H1 (cell line): ENCODE measurements around the gene SECISBP2L. TPM values are rescaled to one million over a fixed set of nuclear protein-coding genes. Genes with fewer than 3 reads are reported as not detected.

Experiments used
- CTCF ChIA-PET: fragments of 300-600 bp; sonication (Branson Sonifier 250); formaldehyde crosslinking; loops from one replicate; lab custom pipeline; 2021; ENCODE audit not compliant: partially characterized antibody; lab: Charles Lee
- POLR2A ChIA-PET: fragments of 300-600 bp; sonication (Branson Sonifier 250); formaldehyde crosslinking; loops from one replicate; lab custom pipeline; 2021; ENCODE audit warnings: inconsistent platforms; ENCODE audit not compliant: partially characterized antibody; lab: Charles Lee
- DNase-seq, 2 experiments: peaks; one replicate each; pipeline versions ENCODE4 v3.0.0 to v3.0.0-alpha.2; 2010 to 2022; ENCODE audit warnings: low spot score in 2 of 2, low read depth in 1 of 2, mixed read lengths in 1 of 2
- FAIRE-seq: peaks from 2 replicates; lab custom pipeline; 2011; peaks lifted over from hg19 to GRCh38; lab: Jason Lieb, UNC
- H2AFZ ChIP-seq: 2 replicates; pipeline ENCODE4 v1.8.1; 2012; ENCODE audit warnings: low read length, inconsistent platforms
- H2AK5ac ChIP-seq: 2 replicates; pipeline ENCODE4 v1.6.1; 2013; ENCODE audit warnings: low read depth, low read length
- H2BK120ac ChIP-seq: replicated peaks from 2 replicates; pipeline ENCODE3; 2013; ENCODE audit warnings: low read depth, low read length, inconsistent platforms
- H2BK12ac ChIP-seq: 2 replicates; pipeline ENCODE4 v1.6.1; 2013; ENCODE audit warnings: low read depth, low read length
- H2BK15ac ChIP-seq: 2 replicates; pipeline ENCODE4 v1.6.1; 2013; ENCODE audit warnings: low read length
- H2BK20ac ChIP-seq: 2 replicates; pipeline ENCODE4 v1.6.1; 2013; ENCODE audit warnings: low read length
- H2BK5ac ChIP-seq: 2 replicates; pipeline ENCODE4 v1.6.1; 2013; ENCODE audit warnings: low read depth, low read length
- H3K14ac ChIP-seq: 2 replicates; pipeline ENCODE4 v1.6.1; 2013; ENCODE audit warnings: inconsistent platforms; ENCODE audit not compliant: insufficient read length
- H3K18ac ChIP-seq: 2 replicates; pipeline ENCODE4 v1.6.1; 2013; ENCODE audit warnings: low read length; ENCODE audit errors: extremely low read depth
- H3K23ac ChIP-seq: 2 replicates; pipeline ENCODE4 v1.6.1; 2013; ENCODE audit warnings: inconsistent platforms; ENCODE audit not compliant: insufficient read length
- H3K23me2 ChIP-seq: 2 replicates; pipeline ENCODE4 v1.6.1; 2013; ENCODE audit warnings: low read depth, low read length
- H3K27ac ChIP-seq: 2 replicates; pipeline ENCODE4 v1.6.1; 2011; ENCODE audit warnings: low read depth, low read length, inconsistent platforms
- H3K27me3 ChIP-seq, 4 experiments: replicated peaks in 1 of 4; 1 replicate in 1 of 4; 2 replicates in 3 of 4; pipeline versions ENCODE4 v1.6.1 to v1.8.1; 2011 to 2013; ENCODE audit warnings: low read length in 3 of 4, mild to moderate bottlenecking in 3 of 4, inconsistent platforms in 2 of 4, mixed read lengths in 2 of 4, moderate library complexity in 1 of 4; ENCODE audit not compliant: control insufficient read depth in 3 of 4, insufficient read depth in 3 of 4; ENCODE audit errors: extremely low read depth in 1 of 4
- H3K36me3 ChIP-seq, 4 experiments: 2 replicates each; pipeline versions ENCODE4 v1.6.1 to v1.8.1; 2011 to 2013; ENCODE audit warnings: mild to moderate bottlenecking in 4 of 4, low read length in 3 of 4, moderate library complexity in 2 of 4, control low read depth in 1 of 4, inconsistent platforms in 1 of 4; ENCODE audit not compliant: insufficient read depth in 4 of 4, control insufficient read depth in 2 of 4
- H3K4ac ChIP-seq: replicated peaks from 2 replicates; pipeline ENCODE3; 2013; ENCODE audit warnings: low read length, low read depth, mixed read lengths, inconsistent platforms; ENCODE audit not compliant: insufficient read length
- H3K4me1 ChIP-seq, 4 experiments: replicated peaks in 1 of 4; 1 replicate in 1 of 4; 2 replicates in 3 of 4; pipeline versions ENCODE4 v1.6.1 to v1.8.1; 2011 to 2013; ENCODE audit warnings: low read length in 3 of 4, inconsistent platforms in 2 of 4, mixed read lengths in 1 of 4; ENCODE audit not compliant: insufficient read depth in 4 of 4, control insufficient read depth in 3 of 4
- H3K4me2 ChIP-seq, 2 experiments: 2 replicates each; pipeline versions ENCODE4 v1.6.1 to v1.8.1; 2011 to 2013; ENCODE audit warnings: low read depth in 2 of 2, low read length in 2 of 2, control low read depth in 1 of 2, inconsistent platforms in 1 of 2, mild to moderate bottlenecking in 1 of 2; ENCODE audit not compliant: insufficient read depth in 1 of 2
- H3K4me3 ChIP-seq, 4 experiments: fragments of 200-600, 300-600 bp in 1 of 4; sonication (generic), shearing (Covaris generic), sonication (Bioruptor Twin) in 1 of 4; 2 replicates each; pipeline versions ENCODE4 v1.5.1 to v1.8.1; 2011 to 2016; ENCODE audit warnings: low read length in 4 of 4, low read depth in 3 of 4, control low read depth in 2 of 4, inconsistent platforms in 2 of 4, mild to moderate bottlenecking in 2 of 4, mixed read lengths in 1 of 4, moderate library complexity in 1 of 4; ENCODE audit not compliant: insufficient read depth in 2 of 4; ENCODE audit errors: extremely low read depth in 1 of 4
- H3K56ac ChIP-seq: replicated peaks from 2 replicates; pipeline ENCODE3; 2013; ENCODE audit warnings: low read depth, mild to moderate bottlenecking, mixed read lengths, low read length, inconsistent platforms; ENCODE audit not compliant: insufficient read length
- H3K79me1 ChIP-seq: 2 replicates; pipeline ENCODE4 v1.6.1; 2013; ENCODE audit warnings: low read depth, low read length, control low read depth
- H3K79me2 ChIP-seq, 2 experiments: 2 replicates each; pipeline versions ENCODE4 v1.6.1 to v1.8.1; 2012 to 2013; ENCODE audit warnings: low read length in 2 of 2, mild to moderate bottlenecking in 2 of 2, inconsistent platforms in 1 of 2; ENCODE audit not compliant: insufficient read depth in 2 of 2, control insufficient read depth in 1 of 2
- H3K9ac ChIP-seq, 4 experiments: replicated peaks in 1 of 4; 1 replicate in 1 of 4; 2 replicates in 3 of 4; pipeline versions ENCODE4 v1.6.1 to v1.8.1; 2011 to 2013; ENCODE audit warnings: low read depth in 3 of 4, low read length in 3 of 4, control low read depth in 2 of 4, mild to moderate bottlenecking in 2 of 4, moderate library complexity in 2 of 4, inconsistent platforms in 1 of 4; ENCODE audit errors: extremely low read depth in 1 of 4
- H3K9me3 ChIP-seq, 2 experiments: 2 replicates each; pipeline versions ENCODE4 v1.6.1 to v1.8.1; 2012 to 2013; ENCODE audit warnings: mild to moderate bottlenecking in 2 of 2, moderate library complexity in 2 of 2, control low read depth in 1 of 2, inconsistent platforms in 1 of 2, low read depth in 1 of 2, low read length in 1 of 2, mixed read lengths in 1 of 2; ENCODE audit not compliant: insufficient read depth in 2 of 2
- H4K20me1 ChIP-seq, 2 experiments: replicated peaks in 1 of 2; 2 replicates each; pipeline versions ENCODE3 to v1.8.1; 2011 to 2013; ENCODE audit warnings: inconsistent platforms in 2 of 2, low read length in 2 of 2, mild to moderate bottlenecking in 1 of 2; ENCODE audit not compliant: insufficient read depth in 2 of 2, control insufficient read depth in 1 of 2
- H4K5ac ChIP-seq: 2 replicates; pipeline ENCODE4 v1.6.1; 2013; ENCODE audit warnings: low read length, low read depth, mixed read lengths, inconsistent platforms; ENCODE audit not compliant: insufficient read length
- H4K8ac ChIP-seq: 2 replicates; pipeline ENCODE4 v1.8.0; 2013; ENCODE audit warnings: mild to moderate bottlenecking, moderate library complexity, low read length, inconsistent platforms; ENCODE audit not compliant: insufficient read depth; ENCODE audit errors: extremely low read depth
- H4K91ac ChIP-seq: replicated peaks from 2 replicates; pipeline ENCODE3; 2013; ENCODE audit warnings: low read length, mixed read lengths, inconsistent platforms; ENCODE audit not compliant: insufficient read length
- CBX8 ChIP-seq: fragments of 300-800, 300-1000 bp; sonication (generic); IDR thresholded peaks from 2 replicates; pipeline ENCODE4 v1.7.1; 2016; ENCODE audit warnings: low read depth, low read length, borderline replicate concordance
- CHD2 ChIP-seq: IDR thresholded peaks from 2 replicates; pipeline ENCODE4 v1.6.1; 2012; ENCODE audit warnings: low read length, improper control_type of control experiment
- CTBP2 ChIP-seq: IDR thresholded peaks from 2 replicates; pipeline ENCODE4 v1.7.0; 2011; ENCODE audit warnings: borderline replicate concordance, mild to moderate bottlenecking, moderate library complexity, mixed read lengths, low read length; ENCODE audit not compliant: insufficient read depth, insufficient read length
- E2F6 ChIP-seq: IDR thresholded peaks from 2 replicates; pipeline ENCODE4 v1.6.1; 2012; ENCODE audit warnings: inconsistent platforms
- JUND ChIP-seq: IDR thresholded peaks from 2 replicates; pipeline ENCODE4 v1.6.1; 2011; ENCODE audit warnings: mild to moderate bottlenecking, improper control_type of control experiment, low read length
- KDM1A ChIP-seq: fragments of 200-600, 300-600 bp; sonication (generic); IDR thresholded peaks from 2 replicates; pipeline ENCODE4 v1.7.1; 2016; ENCODE audit warnings: mild to moderate bottlenecking, low read length, borderline replicate concordance
- KDM4A ChIP-seq: IDR thresholded peaks from one replicate; pipeline ENCODE4 v1.7.1; 2012; ENCODE audit warnings: low read depth, mild to moderate bottlenecking, moderate library complexity, low read length, inconsistent platforms; ENCODE audit not compliant: severe bottlenecking
- KDM5A ChIP-seq: fragments of 200-600 bp; IDR thresholded peaks from 2 replicates; pipeline ENCODE4 v1.7.1; 2012; ENCODE audit warnings: mild to moderate bottlenecking, low read length, inconsistent platforms, mixed read lengths
- MAFK ChIP-seq: IDR thresholded peaks from 2 replicates; pipeline ENCODE4 v1.6.1; 2012; ENCODE audit warnings: low read depth, mild to moderate bottlenecking, improper control_type of control experiment, low read length
- RFX5 ChIP-seq: IDR thresholded peaks from 2 replicates; pipeline ENCODE4 v1.6.1; 2011; ENCODE audit warnings: low read depth, low read length, improper control_type of control experiment, borderline replicate concordance
- RXRA ChIP-seq: IDR thresholded peaks from 2 replicates; pipeline ENCODE4 v1.6.1; 2011; ENCODE audit warnings: low read depth, mild to moderate bottlenecking, low read length, moderate library complexity; ENCODE audit not compliant: insufficient read depth
- SIN3A ChIP-seq, 2 experiments: IDR thresholded peaks in 1 of 2; conservative IDR thresholded peaks in 1 of 2; 2 replicates each; pipeline ENCODE4 v1.6.1; 2011 to 2012; ENCODE audit warnings: low read length in 2 of 2, improper control_type of control experiment in 1 of 2, low read depth in 1 of 2, mild to moderate bottlenecking in 1 of 2
- SIX5 ChIP-seq: IDR thresholded peaks from 2 replicates; pipeline ENCODE4 v1.6.1; 2011; ENCODE audit warnings: mild to moderate bottlenecking, low read depth, low read length
- YY1 ChIP-seq: IDR thresholded peaks from 2 replicates; pipeline ENCODE4 v1.6.1; 2011; ENCODE audit warnings: low read depth, mild to moderate bottlenecking, low read length
- WGBS, 2 experiments: shearing (Covaris generic) in 1 of 2; methylation state at CpG; one replicate each; pipeline versions ENCODE4 v1.1.6 to v1.1.7; 2013 to 2015; ENCODE audit warnings: low lambda C conversion rate in 2 of 2, mixed read lengths in 2 of 2, inconsistent platforms in 1 of 2, low coverage in 1 of 2, missing lambda C conversion rate in 1 of 2; ENCODE audit not compliant: insufficient replicate concordance in 2 of 2, insufficient coverage in 1 of 2, insufficient read length in 1 of 2; ENCODE audit errors: extremely low coverage in 1 of 2, missing lambda C conversion rate in 1 of 2; 5-methylcytosine and 5-hydroxymethylcytosine counted together
- polyA plus RNA-seq, 7 experiments: library from polyadenylated mRNA; depleted of rRNA in 3 of 7; stranded (reverse) in 5 of 7; unstranded in 2 of 7; fragments of >200 nt in 5 of 7; fragments of 200-250 nt in 2 of 7; gene quantifications; 1 replicate in 5 of 7; 2 replicates in 1 of 7; 4 replicates in 1 of 7; pipeline versions ENCODE4 v1.2.1 to v1.2.3, GENCODE V29; 2011 to 2013; ENCODE audit warnings: missing spikeins in 2 of 7, mixed read lengths in 2 of 7
- total RNA-seq: library from RNA; stranded (reverse); fragmentation: NEBNext Ultra II Directional; extraction: Animal tissue kit (Norgen Biotek cat#: 25700); gene quantifications from 2 replicates; pipeline ENCODE4 v1.2.1, GENCODE V29; 2021

Gene SECISBP2L
- total and polyA plus RNA-seq, 2 of the 8 experiments (the other 6 are each of a cell fraction or from before 2014, with no cell fraction given): 7.6 to 22.8 TPM

GRCh38 chr15:49094923-49095322, 48.7 kb upstream of the SECISBP2L start:
- Histone ChIP-seq H3K9me3 (no peaks in the 10 kb centered on the region), H2BK20ac (no peak overlapping the region), H2AFZ (no peak overlapping the region), H2BK5ac (no peak overlapping the region), H3K18ac (no peak overlapping the region), H2BK120ac (no peak overlapping the region), H3K14ac (no peak overlapping the region), H4K20me1 (no peaks in the 10 kb centered on the region), H4K91ac (no peak overlapping the region), H2AK5ac (no peak overlapping the region), H3K9ac (no peak overlapping the region), H3K36me3 (no peaks in the 10 kb centered on the region), H3K4me1 (no peaks in the 10 kb centered on the region), H3K27ac (no peak overlapping the region), H2BK12ac (no peak overlapping the region), H3K23me2 (no peaks in the 10 kb centered on the region), H3K23ac (no peak overlapping the region), H3K4ac (no peak overlapping the region), H4K5ac (no peak overlapping the region), H3K56ac (no peak overlapping the region), H3K79me1 (no peaks in the 10 kb centered on the region), H2BK15ac (no peak overlapping the region), H3K4me2 (no peak overlapping the region), H3K4me3 (no peak overlapping the region), H3K27me3 (no peaks in the 10 kb centered on the region), H4K8ac (no peak overlapping the region), H3K79me2 (no peaks in the 10 kb centered on the region)
- CTCF ChIA-PET: interaction anchor here (0.6 kb wide), 1 partner anchor 137 kb away, joined by 3 read pairs; no protein-coding TSS in a partner anchor
- POLR2A ChIA-PET: interaction anchor here (1.1 kb wide), 1 partner anchor 9 kb away, joined by 4 read pairs; no protein-coding TSS in a partner anchor
- no peak for FAIRE-seq
- no peak for DNase-seq
- WGBS, 2 experiments: 100% methylated on average over 1 of the region's 1 CpG; no CpG with 5 or more reads in 1 of the 2 experiments
- TF ChIP-seq CBX8 (no peak), KDM1A (no peak), YY1 (no peak), CHD2 (no peak), RXRA (no peak), KDM5A (no peak), CTBP2 (no peak), JUND (no peak), KDM4A (no peak), MAFK (no peak), E2F6 (no peak), SIX5 (no peak), SIN3A (conservative IDR thresholded peaks at IDR 0.05 in 1 of 2, IDR thresholded peaks at IDR 0.05 in 1 of 2; ENCODE audit: low read depth in 1 of 2, low read length in 2 of 2) (no peak), RFX5 (no peak)
